ENCODE results near the gene MAN1A1.

DNA sequence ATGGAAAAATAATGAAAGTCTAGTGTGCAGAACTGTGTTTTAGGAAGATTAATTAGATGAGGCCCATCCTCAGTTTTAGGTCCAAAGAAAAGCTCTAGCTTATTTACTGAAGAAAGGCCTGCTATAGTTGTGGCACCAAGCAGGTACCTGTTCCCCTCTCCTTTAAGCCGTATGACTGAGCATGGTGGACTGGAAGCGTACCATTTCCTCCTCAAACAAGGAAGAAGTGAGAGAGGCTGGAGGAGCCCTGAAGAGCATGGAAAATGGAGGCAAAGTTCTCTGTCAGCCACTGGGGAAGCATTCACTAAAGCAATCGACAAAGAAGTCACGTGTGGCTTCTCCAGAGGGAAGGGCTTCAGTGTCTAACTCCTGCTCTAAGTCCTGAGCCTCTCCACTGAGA lies 100.2 kb downstream of the MAN1A1 start:
- no peak for TF ChIP-seq POLR2A (IDR thresholded peaks at IDR 0.05; ENCODE audit: low read length)
- no peak for TF ChIP-seq GATA1 (IDR thresholded peaks at IDR 0.05; ENCODE audit: low read depth, low read length)

All from erythroblast (primary cell).